Esophagus squamous epithelium (tissue), 5 donors: ENCODE data around the gene STRADA. TPM values are rescaled to one million over a fixed set of nuclear protein-coding genes. Genes with fewer than 3 reads are reported as not detected.

Experiments
- DNase-seq: peaks from one replicate; lab custom pipeline; 2025; lab: John Stamatoyannopoulos, UW
- H3K27ac ChIP-seq, 4 donors: fragments of 200-600 bp; sonication (generic); one replicate each; pipeline ENCODE4 v1.5.1; 2016 to 2019; ENCODE audit warnings: mild to moderate bottlenecking in 1 of 4
- H3K27me3 ChIP-seq, 4 donors: fragments of 200-600 bp; sonication (generic); 1 replicate in 3 of 4; 2 replicates in 1 of 4; pipeline versions ENCODE4 v1.5.1 to v1.6.0; 2017 to 2021; ENCODE audit warnings: antibody characterized with exemption in 1 of 4
- H3K36me3 ChIP-seq, 3 donors: fragments of 200-600 bp; sonication (generic); one replicate each; pipeline ENCODE4 v1.5.1; 2016 to 2019
- H3K4me1 ChIP-seq, 3 donors: fragments of 200-600 bp; sonication (generic); one replicate each; pipeline ENCODE4 v1.5.1; 2017 to 2019
- H3K4me3 ChIP-seq, 4 donors: fragments of 200-600 bp; sonication (generic); 1 replicate in 3 of 4; 2 replicates in 1 of 4; pipeline ENCODE4 v1.5.1; 2016 to 2019; ENCODE audit warnings: mild to moderate bottlenecking in 2 of 4, moderate library complexity in 1 of 4
- H3K9me3 ChIP-seq, 3 donors: fragments of 200-600 bp; sonication (generic); one replicate each; pipeline ENCODE4 v1.5.1; 2016 to 2019
- CTCF ChIP-seq, 6 experiments: fragments of 450-650 bp in 4 of 6; fragments of 200-600 bp in 2 of 6; sonication (generic) in 2 of 6; IDR thresholded peaks; one replicate each; pipeline ENCODE4 v1.5.1; 2016 to 2019; ENCODE audit warnings: antibody characterized with exemption in 6 of 6, mild to moderate bottlenecking in 4 of 6, moderate library complexity in 4 of 6
- POLR2A ChIP-seq, 4 donors: fragments of 450-650 bp; IDR thresholded peaks; one replicate each; pipeline ENCODE4 v1.6.1; 2017; ENCODE audit warnings: antibody characterized with exemption in 4 of 4, mild to moderate bottlenecking in 4 of 4, moderate library complexity in 3 of 4
- WGBS, 2 donors: methylation state at CpG; one replicate each; pipeline ENCODE4 v1.1.5; 2018; 5-methylcytosine and 5-hydroxymethylcytosine counted together
- intact Hi-C: fragments of 100-400 bp; cut with DNase I; formaldehyde crosslinking; loops from one replicate; pipeline ENCODE4 v1.15.0; 2022
- total RNA-seq, 4 donors: library from RNA; depleted of rRNA; stranded (reverse); fragments of >200 nt; gene quantifications; one replicate each; pipeline ENCODE4 v1.1.0, GENCODE V29; 2016
- donor health status: DM: yes; HTN: yes; CAD: no.

The STRADA gene
- total RNA-seq, 4 donors from 2014 or later, result 9.2 to 25.4 (median 18.6) TPM

- H3K9me3 ChIP-seq, result no peaks in the 10 kb centered on the region
- no peaks in the 10 kb centered on the region for H3K27me3 ChIP-seq
- peaks cover 0 to 29% (median 9%) of the 10 kb centered on the region in 3 donors for H3K4me1 ChIP-seq
- no peak for DNase-seq
- 84 to 88% methylated on average over 8 to 11 of the region's 12 CpGs for WGBS, 2 donors
- intact Hi-C loops, result no loop called here
- no peak overlapping the region for H3K4me3 ChIP-seq
- TF ChIP-seq CTCF (IDR thresholded peaks at IDR 0.05), result no peak
- TF ChIP-seq POLR2A (IDR thresholded peaks at IDR 0.05), result no peak
- H3K36me3 ChIP-seq, result peaks cover 27 to 92% (median 45%) of the 10 kb centered on the region in 3 donors
- no peak overlapping the region for H3K27ac ChIP-seq
These were observed 53.1 kb downstream of the STRADA start for GRCh38 chr17:63688396-63689020.

- DNase-seq, result no peak
- H3K36me3 ChIP-seq, result peaks cover 22 to 92% (median 39%) of the 10 kb centered on the region in 3 donors
- intact Hi-C loops, result no loop called here
- H3K9me3 ChIP-seq, result no peaks in the 10 kb centered on the region
- WGBS, 2 donors, result 52 to 76% methylated on average over 2 to 3 of the region's 3 CpGs
- no peaks in the 10 kb centered on the region for H3K27me3 ChIP-seq
- TF ChIP-seq POLR2A (IDR thresholded peaks at IDR 0.05) (no peak), CTCF (IDR thresholded peaks at IDR 0.05) (no peak)
- H3K27ac ChIP-seq, result no peak overlapping the region
- peaks cover 5 to 40% (median 13%) of the 10 kb centered on the region in 3 donors for H3K4me1 ChIP-seq
- H3K4me3 ChIP-seq, result no peak overlapping the region
These were observed 55.4 kb downstream of the STRADA start for GRCh38 chr17:63686138-63686685.

- Histone ChIP-seq H3K4me1 (peaks cover 5 to 44% (median 15%) of the 10 kb centered on the region in 3 donors), H3K9me3 (no peaks in the 10 kb centered on the region), H3K4me3 (no peak overlapping the region), H3K36me3 (peaks cover 16 to 89% (median 33%) of the 10 kb centered on the region in 3 donors), H3K27me3 (no peaks in the 10 kb centered on the region), H3K27ac (no peak overlapping the region)
- DNase-seq, result no peak
- no peak for TF ChIP-seq POLR2A (IDR thresholded peaks at IDR 0.05)
- TF ChIP-seq CTCF (IDR thresholded peaks at IDR 0.05), result no peak
- 75 to 92% methylated on average over 3 of the region's 3 CpGs for WGBS, 2 donors
- intact Hi-C loops, result no loop called here
These were observed 56.0 kb downstream of the STRADA start for GRCh38 chr17:63685578-63685977.

- Histone ChIP-seq H3K9me3 (no peaks in the 10 kb centered on the region), H3K36me3 (peaks cover 10 to 88% (median 28%) of the 10 kb centered on the region in 3 donors), H3K27me3 (no peaks in the 10 kb centered on the region), H3K27ac (no peak overlapping the region), H3K4me3 (no peak overlapping the region), H3K4me1 (peaks cover 5 to 44% (median 15%) of the 10 kb centered on the region in 3 donors)
- TF ChIP-seq CTCF (IDR thresholded peaks at IDR 0.05), result no peak
- no peak for TF ChIP-seq POLR2A (IDR thresholded peaks at IDR 0.05)
- 21 to 48% methylated on average over 2 of the region's 2 CpGs for WGBS, 2 donors
- intact Hi-C loops, result no loop called here
- no peak for DNase-seq
These were observed 56.6 kb downstream of the STRADA start for GRCh38 chr17:63685041-63685440.

- no peak for TF ChIP-seq POLR2A (IDR thresholded peaks at IDR 0.05)
- intact Hi-C loops, result no loop called here
- no peak for DNase-seq
- Histone ChIP-seq H3K27ac (no peak overlapping the region), H3K4me1 (peaks cover 5 to 44% (median 15%) of the 10 kb centered on the region in 3 donors), H3K27me3 (no peaks in the 10 kb centered on the region), H3K4me3 (no peak overlapping the region), H3K36me3 (peaks cover 0 to 86% (median 10%) of the 10 kb centered on the region in 3 donors), H3K9me3 (no peaks in the 10 kb centered on the region)
These were observed 58.6 kb downstream of the STRADA start for GRCh38 chr17:63682981-63683380.
